ENCODE measurements around the gene FOXP2.

DNA sequence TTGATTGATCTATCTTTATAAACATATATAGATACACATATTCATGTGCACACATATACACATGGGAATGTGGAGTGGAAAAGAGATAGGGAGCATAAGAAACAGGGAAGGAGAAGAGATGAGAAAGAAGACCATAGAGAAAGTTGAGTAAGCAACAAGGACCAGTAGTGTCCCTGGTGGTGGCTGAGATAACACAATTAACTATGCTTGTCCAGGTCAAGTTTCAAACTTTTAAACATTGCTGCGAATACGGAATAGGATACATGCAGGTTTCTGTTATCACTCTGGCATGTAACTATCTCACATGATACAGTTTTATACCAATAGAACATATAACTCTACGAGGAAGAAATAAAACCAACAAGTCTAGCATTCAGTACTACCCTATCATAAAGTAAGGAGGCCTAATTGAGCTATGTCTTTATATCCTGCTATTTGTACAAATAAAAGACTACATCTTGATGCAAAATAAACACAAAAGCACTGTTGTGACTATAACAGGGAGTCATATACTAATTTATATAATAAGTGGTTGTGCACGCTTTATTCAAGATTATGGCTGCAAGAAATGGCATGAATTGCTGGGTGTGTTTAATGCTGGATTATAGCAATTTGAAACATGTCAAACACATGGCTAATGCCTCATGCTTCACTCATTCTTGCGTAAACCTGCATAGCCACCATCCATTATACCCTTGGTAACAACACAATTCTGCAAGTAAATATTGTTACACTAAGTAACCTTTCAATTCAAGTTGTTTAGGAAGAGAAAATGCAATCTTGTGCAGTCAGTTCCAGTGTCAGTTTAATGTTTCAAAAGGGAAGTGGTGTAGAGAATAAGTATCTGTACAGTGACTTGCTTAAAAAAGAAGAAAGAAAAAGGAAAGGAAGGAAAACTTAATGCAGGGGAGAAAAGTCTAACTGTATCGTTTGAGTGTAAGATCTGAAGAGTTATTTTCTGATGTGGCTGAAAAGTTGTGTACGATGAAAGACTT is 8.2 kb downstream of the FOXP2 start:
- TF ChIP-seq CTCF (IDR thresholded peaks at IDR 0.05): no peak
- no peak for TF ChIP-seq POLR2A (IDR thresholded peaks at IDR 0.05)
